Suppressor macrophage treated with lipopolysaccharide for 4 hours (primary cell): ENCODE measurements around the gene NRDC.

Experiments
- DNase-seq: peaks from one replicate; pipeline ENCODE4 v3.0.0-alpha.2; 2020

NRDC gene

DNA sequence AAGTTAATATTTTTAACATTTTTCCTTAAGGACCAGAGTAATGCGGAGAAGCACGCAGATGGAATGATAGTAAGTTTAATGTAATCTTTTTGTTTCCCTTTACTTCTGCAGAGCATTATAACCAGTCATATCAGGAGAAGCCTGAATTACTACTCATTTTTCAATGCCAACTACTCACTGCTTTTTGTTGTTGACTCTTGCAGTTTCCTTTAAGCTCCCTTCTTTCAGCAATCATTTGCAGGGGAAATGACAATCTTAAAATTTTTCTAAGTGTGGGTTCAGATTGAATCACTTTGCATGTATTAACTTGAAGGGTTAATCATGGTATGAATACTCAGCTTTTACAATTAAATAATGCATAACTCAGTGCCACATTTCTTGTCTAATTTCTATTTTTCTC, 122.2 kb downstream of the NRDC start:
- no peak for DNase-seq

- DNase-seq: no peak
These were observed 123.1 kb downstream of the NRDC start for GRCh38 chr1:51755437-51755836.

DNA sequence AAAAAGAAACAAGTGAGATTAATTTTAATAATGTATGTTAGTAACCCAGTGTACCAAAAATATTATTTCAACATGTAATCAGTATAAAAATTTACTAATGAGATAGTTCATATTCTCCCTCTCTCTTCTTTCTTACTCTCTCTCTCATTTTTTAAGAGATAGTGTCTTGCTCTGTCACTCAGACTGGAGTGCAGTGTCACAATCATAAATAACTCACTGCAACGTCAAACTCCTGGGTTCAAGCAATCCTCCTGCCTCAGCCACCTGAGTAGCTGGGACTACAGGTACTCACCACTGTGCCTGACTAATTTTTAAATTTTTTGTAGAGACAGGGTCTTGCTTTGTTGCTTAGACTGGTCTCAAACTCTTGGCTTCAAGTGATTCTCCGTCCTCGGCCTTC, 123.9 kb downstream of the NRDC start:
- no peak for DNase-seq

- DNase-seq: no peak
These were observed 124.6 kb downstream of the NRDC start for GRCh38 chr1:51753969-51754368.

DNA sequence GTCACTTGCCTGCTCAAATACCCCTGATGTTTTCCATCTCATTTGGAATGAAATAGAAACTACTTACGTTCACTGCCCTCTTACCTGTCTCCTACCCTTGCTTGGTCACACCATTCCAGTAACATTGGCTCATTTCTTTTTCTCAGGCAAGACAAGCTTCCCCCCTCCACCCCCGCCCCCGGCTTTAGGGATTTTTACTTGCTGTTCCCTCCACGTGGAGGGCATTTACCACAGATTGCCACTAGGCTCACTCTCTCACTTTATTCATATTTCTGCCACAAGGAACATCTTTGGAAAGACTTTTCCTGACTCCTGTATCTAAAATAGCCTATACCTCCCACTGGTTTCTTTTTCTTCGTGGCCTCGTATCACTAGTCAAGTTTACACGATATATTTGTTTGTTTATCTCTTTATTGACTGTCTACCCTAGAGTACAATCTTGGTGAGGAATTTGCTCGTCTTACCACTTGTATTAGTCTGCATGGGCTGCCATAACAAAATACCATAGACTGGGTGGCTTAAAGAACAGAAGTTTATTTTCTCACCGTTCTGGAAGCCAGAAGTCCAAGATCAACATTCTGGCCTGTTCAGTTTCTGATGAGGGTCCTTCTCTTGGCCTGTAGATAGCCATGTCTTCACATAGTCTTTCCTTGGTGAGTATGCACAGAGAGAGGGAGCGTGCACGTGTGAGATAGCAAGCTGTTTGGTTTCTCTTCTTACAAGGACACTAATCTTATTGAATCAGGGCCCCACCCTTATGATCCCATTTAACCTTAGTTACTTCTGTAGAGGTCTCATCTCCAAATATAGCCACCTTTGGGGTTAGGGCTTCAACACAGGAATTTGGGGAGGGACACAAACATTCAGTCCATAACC, 126.2 kb downstream of the NRDC start:
- DNase-seq: no peak

DNA sequence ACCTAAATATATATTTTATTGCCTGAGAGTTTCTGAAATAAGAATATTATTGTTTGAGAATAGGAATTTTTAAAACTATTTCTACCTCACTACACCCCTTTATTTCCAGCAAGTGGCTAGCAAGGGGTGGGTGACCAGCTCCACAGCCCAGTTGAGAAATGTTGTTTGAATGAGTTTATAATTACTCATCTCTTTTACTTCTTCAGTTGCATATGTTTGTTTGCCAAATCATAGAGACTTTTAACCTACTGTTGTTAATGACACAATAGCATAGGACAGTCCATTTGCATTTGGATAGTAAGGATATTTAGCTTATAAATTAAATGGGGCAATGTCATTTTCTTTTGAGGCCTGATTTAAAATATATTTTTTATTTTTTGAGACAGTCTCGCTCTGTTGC, 127.8 kb downstream of the NRDC start:
- peak; percentile 40 for DNase-seq

- DNase-seq: no peak
These were observed 128.3 kb downstream of the NRDC start for GRCh38 chr1:51750218-51750617.

GRCh38 chr1:51749151-51749550, 129.4 kb downstream of the NRDC start:
- no peak for DNase-seq

DNA sequence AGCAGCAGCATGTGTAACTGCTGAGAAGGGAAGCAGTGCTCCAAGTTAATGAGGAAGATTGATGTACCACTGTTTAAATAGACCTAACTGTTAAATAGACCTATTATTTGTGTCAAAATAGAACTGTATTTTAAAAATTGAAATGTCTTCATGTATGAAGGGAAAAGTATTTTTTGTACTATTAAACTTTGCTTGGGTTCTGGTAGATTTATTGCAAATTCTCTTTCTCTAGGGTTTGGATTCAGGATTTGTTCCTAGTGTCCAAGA, 133.3 kb downstream of the NRDC start:
- no peak for DNase-seq

DNA sequence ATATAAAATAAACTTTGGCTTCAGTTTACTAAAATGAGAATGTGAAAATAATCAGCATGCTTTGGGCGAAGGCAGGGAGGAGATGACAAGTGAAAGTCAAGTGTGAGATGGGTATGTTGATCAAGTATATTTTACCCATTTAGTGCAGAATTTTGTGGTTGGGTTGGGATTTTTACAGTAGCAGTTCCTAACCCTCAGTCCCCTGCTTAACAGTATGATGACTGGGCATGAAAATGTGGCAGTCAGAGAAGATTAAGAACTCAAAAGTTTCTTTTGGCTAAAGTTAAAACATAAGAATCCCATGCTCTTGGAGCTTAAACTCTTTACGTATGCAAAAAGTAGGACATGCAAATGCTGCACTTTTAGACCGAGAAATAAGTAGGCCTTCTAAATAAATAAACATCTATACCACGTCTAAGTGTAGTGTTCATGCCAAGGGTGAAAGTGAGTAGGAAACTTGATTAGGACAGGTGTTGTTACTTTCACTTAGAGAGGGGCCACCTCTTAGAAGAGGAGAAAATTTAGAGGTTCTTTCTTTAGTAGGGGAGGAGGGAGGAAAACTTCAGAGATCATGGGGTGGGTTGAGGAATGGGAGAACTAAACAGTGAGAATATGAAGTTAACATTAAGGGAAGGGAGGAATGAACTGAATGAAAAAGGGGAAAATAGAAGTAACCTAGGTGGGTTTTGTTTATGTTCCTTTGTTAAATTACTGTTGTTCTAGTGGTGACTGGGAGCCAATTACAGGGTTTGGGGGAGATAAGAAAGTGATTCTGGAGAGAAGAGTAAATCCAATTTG, 133.8 kb downstream of the NRDC start:
- no peak for DNase-seq

- DNase-seq: no peak
These were observed 137.3 kb downstream of the NRDC start for GRCh38 chr1:51741121-51741681.

GRCh38 chr1:51740652-51741051, 137.9 kb downstream of the NRDC start:
- DNase-seq: no peak
